Measurements from ENCODE around the gene MS4A1. TPM values are rescaled to one million over a fixed set of nuclear protein-coding genes. Genes with fewer than 3 reads are reported as not detected.
"Not testable (repeated sequence)": the region's sequence is repeated elsewhere in the genome, so short reads cannot be mapped to it uniquely, and the experiment has no call there.

MS4A1 gene
- polyA plus RNA-seq, 1 donor (not counting 4 experiments of a cell fraction or from before 2014, with no cell fraction given), result 0.07 TPM

GRCh38 chr11:60502221-60502775 is 46.7 kb downstream of the MS4A1 start:
- no peak for TF ChIP-seq EZH2 (IDR thresholded peaks at IDR 0.05; ENCODE audit: low read length)
- no peak for TF ChIP-seq CTCF (optimal IDR thresholded peaks at IDR 0.05 in 1 of 3, IDR thresholded peaks at IDR 0.05 in 1 of 3, conservative IDR thresholded peaks at IDR 0.05 in 1 of 3; ENCODE audit: extremely low read depth in 1 of 3, insufficient read depth in 2 of 3, low read length in 3 of 3)
- DNase-seq (ENCODE audit: low read depth, low spot score), result no peak
- Histone ChIP-seq H4K20me1 (ENCODE audit: control insufficient read depth, extremely low read depth, insufficient read depth, low read length) (no peaks in the 10 kb centered on the region), H3K27me3 (ENCODE audit: control insufficient read depth, extremely low read depth, insufficient read depth, low read length) (no peaks in the 10 kb centered on the region), H3K9me1 (ENCODE audit: control insufficient read depth, extremely low read depth, insufficient read depth, low read length) (no peaks in the 10 kb centered on the region), H3K4me2 (ENCODE audit: control insufficient read depth, extremely low read depth, insufficient read depth, low read depth, low read length) (no peak overlapping the region), H3K9ac (ENCODE audit: control insufficient read depth, extremely low read depth, insufficient read depth, low read length) (no peak overlapping the region), H2AFZ (ENCODE audit: control insufficient read depth, low read length) (no peak overlapping the region), H3K27ac (ENCODE audit: control insufficient read depth, insufficient read depth, low read length) (no peak overlapping the region), H3K79me2 (ENCODE audit: control insufficient read depth, insufficient read depth, low read length) (no peaks in the 10 kb centered on the region), H3K9me3 (ENCODE audit: control insufficient read depth, low read depth, low read length) (no peaks in the 10 kb centered on the region), H3K4me3 (ENCODE audit: control insufficient read depth in 2 of 3, extremely low read depth in 1 of 3, insufficient read depth in 2 of 3, low read depth in 1 of 3, low read length in 3 of 3) (no peak overlapping the region), H3K4me1 (ENCODE audit: control insufficient read depth, extremely low read depth, insufficient read depth, low read length) (no peaks in the 10 kb centered on the region), H3K36me3 (ENCODE audit: control insufficient read depth in 2 of 2, extremely low read depth in 1 of 2, insufficient read depth in 2 of 2, low read length in 2 of 2) (no peaks in the 10 kb centered on the region)
- FAIRE-seq, result no peak
- dilution Hi-C loops (cut with MboI; ENCODE audit: extremely low pct_ligation_motif_present, low sequenced_read_pairs), result no loop called here

GRCh38 chr11:60504219-60504905 is 48.7 kb downstream of the MS4A1 start:
- Histone ChIP-seq H3K9me1 (ENCODE audit: control insufficient read depth, extremely low read depth, insufficient read depth, low read length) (no peaks in the 10 kb centered on the region), H3K27me3 (ENCODE audit: control insufficient read depth, extremely low read depth, insufficient read depth, low read length) (no peaks in the 10 kb centered on the region), H2AFZ (ENCODE audit: control insufficient read depth, low read length) (no peak overlapping the region), H3K79me2 (ENCODE audit: control insufficient read depth, insufficient read depth, low read length) (no peaks in the 10 kb centered on the region), H3K27ac (ENCODE audit: control insufficient read depth, insufficient read depth, low read length) (no peak overlapping the region), H3K4me1 (ENCODE audit: control insufficient read depth, extremely low read depth, insufficient read depth, low read length) (no peaks in the 10 kb centered on the region), H3K4me2 (ENCODE audit: control insufficient read depth, extremely low read depth, insufficient read depth, low read depth, low read length) (no peak overlapping the region), H3K9ac (ENCODE audit: control insufficient read depth, extremely low read depth, insufficient read depth, low read length) (no peak overlapping the region), H3K9me3 (ENCODE audit: control insufficient read depth, low read depth, low read length) (no peaks in the 10 kb centered on the region), H3K4me3 (ENCODE audit: control insufficient read depth in 2 of 3, extremely low read depth in 1 of 3, insufficient read depth in 2 of 3, low read depth in 1 of 3, low read length in 3 of 3) (no peak overlapping the region), H3K36me3 (ENCODE audit: control insufficient read depth in 2 of 2, extremely low read depth in 1 of 2, insufficient read depth in 2 of 2, low read length in 2 of 2) (no peaks in the 10 kb centered on the region), H4K20me1 (ENCODE audit: control insufficient read depth, extremely low read depth, insufficient read depth, low read length) (no peaks in the 10 kb centered on the region)
- dilution Hi-C loops (cut with MboI; ENCODE audit: extremely low pct_ligation_motif_present, low sequenced_read_pairs), result no loop called here
- DNase-seq (ENCODE audit: low read depth, low spot score), result no peak
- FAIRE-seq, result no peak
- TF ChIP-seq EZH2 (IDR thresholded peaks at IDR 0.05; ENCODE audit: low read length) (no peak), CTCF (optimal IDR thresholded peaks at IDR 0.05 in 1 of 3, IDR thresholded peaks at IDR 0.05 in 1 of 3, conservative IDR thresholded peaks at IDR 0.05 in 1 of 3; ENCODE audit: extremely low read depth in 1 of 3, insufficient read depth in 2 of 3, low read length in 3 of 3) (no peak)

- H3K4me1 ChIP-seq (ENCODE audit: control insufficient read depth, extremely low read depth, insufficient read depth, low read length); FAIRE-seq; H3K27me3 ChIP-seq (ENCODE audit: control insufficient read depth, extremely low read depth, insufficient read depth, low read length); H3K9ac ChIP-seq (ENCODE audit: control insufficient read depth, extremely low read depth, insufficient read depth, low read length); H3K36me3 ChIP-seq (ENCODE audit: control insufficient read depth in 2 of 2, extremely low read depth in 1 of 2, insufficient read depth in 2 of 2, low read length in 2 of 2); DNase-seq (ENCODE audit: low read depth, low spot score); H4K20me1 ChIP-seq (ENCODE audit: control insufficient read depth, extremely low read depth, insufficient read depth, low read length); H3K9me3 ChIP-seq (ENCODE audit: control insufficient read depth, low read depth, low read length); H3K9me1 ChIP-seq (ENCODE audit: control insufficient read depth, extremely low read depth, insufficient read depth, low read length); H3K79me2 ChIP-seq (ENCODE audit: control insufficient read depth, insufficient read depth, low read length); H3K27ac ChIP-seq (ENCODE audit: control insufficient read depth, insufficient read depth, low read length); H3K4me3 ChIP-seq (ENCODE audit: control insufficient read depth in 2 of 3, extremely low read depth in 1 of 3, insufficient read depth in 2 of 3, low read depth in 1 of 3, low read length in 3 of 3); H3K4me2 ChIP-seq (ENCODE audit: control insufficient read depth, extremely low read depth, insufficient read depth, low read depth, low read length); H2AFZ ChIP-seq (ENCODE audit: control insufficient read depth, low read length); dilution Hi-C loops (cut with MboI; ENCODE audit: extremely low pct_ligation_motif_present, low sequenced_read_pairs): not testable (repeated sequence)
Measured at GRCh38 chr11:60509609-60510008, 54.0 kb downstream of the MS4A1 start.

- H3K4me3 ChIP-seq (ENCODE audit: control insufficient read depth in 2 of 3, extremely low read depth in 1 of 3, insufficient read depth in 2 of 3, low read depth in 1 of 3, low read length in 3 of 3); H3K4me2 ChIP-seq (ENCODE audit: control insufficient read depth, extremely low read depth, insufficient read depth, low read depth, low read length); H4K20me1 ChIP-seq (ENCODE audit: control insufficient read depth, extremely low read depth, insufficient read depth, low read length); H2AFZ ChIP-seq (ENCODE audit: control insufficient read depth, low read length); FAIRE-seq; H3K4me1 ChIP-seq (ENCODE audit: control insufficient read depth, extremely low read depth, insufficient read depth, low read length); DNase-seq (ENCODE audit: low read depth, low spot score); H3K9me1 ChIP-seq (ENCODE audit: control insufficient read depth, extremely low read depth, insufficient read depth, low read length); dilution Hi-C loops (cut with MboI; ENCODE audit: extremely low pct_ligation_motif_present, low sequenced_read_pairs); H3K27me3 ChIP-seq (ENCODE audit: control insufficient read depth, extremely low read depth, insufficient read depth, low read length); H3K27ac ChIP-seq (ENCODE audit: control insufficient read depth, insufficient read depth, low read length); H3K9ac ChIP-seq (ENCODE audit: control insufficient read depth, extremely low read depth, insufficient read depth, low read length); H3K79me2 ChIP-seq (ENCODE audit: control insufficient read depth, insufficient read depth, low read length); H3K36me3 ChIP-seq (ENCODE audit: control insufficient read depth in 2 of 2, extremely low read depth in 1 of 2, insufficient read depth in 2 of 2, low read length in 2 of 2); H3K9me3 ChIP-seq (ENCODE audit: control insufficient read depth, low read depth, low read length): not testable (repeated sequence)
Measured at GRCh38 chr11:60510209-60510608, 54.6 kb downstream of the MS4A1 start.
